SIG-M5 treated with dmso at 0.1 percent for 504 hours (cell line): ENCODE measurements around the gene CLDND2.

Experiments
- DNase-seq: peaks from one replicate; lab custom pipeline; 2025; ENCODE audit not compliant: unreplicated experiment; lab: John Stamatoyannopoulos, UW

Gene CLDND2

GRCh38 chr19:51382004-51382403 is 13.2 kb upstream of the CLDND2 start:
- no peak for DNase-seq

DNA sequence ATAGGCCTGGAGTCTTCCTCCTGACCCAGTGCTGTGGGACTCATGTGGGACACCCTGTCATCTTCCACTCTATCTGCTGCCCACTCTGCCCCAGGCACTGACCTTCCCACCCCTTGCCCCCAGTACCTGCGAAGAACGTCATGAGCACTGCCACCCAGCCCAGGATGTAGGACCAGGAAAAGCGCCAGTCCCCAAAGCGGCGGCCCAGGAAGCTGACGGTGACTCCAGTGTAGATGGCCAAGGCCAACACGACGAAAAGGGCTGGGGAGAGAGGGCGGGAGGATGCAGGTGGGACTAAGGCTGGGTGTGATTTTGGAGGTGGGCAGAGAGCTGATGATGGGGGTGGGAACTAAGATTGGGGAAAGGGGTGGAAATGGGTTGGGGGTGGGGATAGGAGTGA is 11.6 kb upstream of the CLDND2 start:
- no peak for DNase-seq

GRCh38 chr19:51377422-51377821 is 8.6 kb upstream of the CLDND2 start:
- DNase-seq, result no peak

- DNase-seq, result peak; percentile 69
Observed at GRCh38 chr19:51375504-51376221, 6.9 kb upstream of the CLDND2 start.

DNA sequence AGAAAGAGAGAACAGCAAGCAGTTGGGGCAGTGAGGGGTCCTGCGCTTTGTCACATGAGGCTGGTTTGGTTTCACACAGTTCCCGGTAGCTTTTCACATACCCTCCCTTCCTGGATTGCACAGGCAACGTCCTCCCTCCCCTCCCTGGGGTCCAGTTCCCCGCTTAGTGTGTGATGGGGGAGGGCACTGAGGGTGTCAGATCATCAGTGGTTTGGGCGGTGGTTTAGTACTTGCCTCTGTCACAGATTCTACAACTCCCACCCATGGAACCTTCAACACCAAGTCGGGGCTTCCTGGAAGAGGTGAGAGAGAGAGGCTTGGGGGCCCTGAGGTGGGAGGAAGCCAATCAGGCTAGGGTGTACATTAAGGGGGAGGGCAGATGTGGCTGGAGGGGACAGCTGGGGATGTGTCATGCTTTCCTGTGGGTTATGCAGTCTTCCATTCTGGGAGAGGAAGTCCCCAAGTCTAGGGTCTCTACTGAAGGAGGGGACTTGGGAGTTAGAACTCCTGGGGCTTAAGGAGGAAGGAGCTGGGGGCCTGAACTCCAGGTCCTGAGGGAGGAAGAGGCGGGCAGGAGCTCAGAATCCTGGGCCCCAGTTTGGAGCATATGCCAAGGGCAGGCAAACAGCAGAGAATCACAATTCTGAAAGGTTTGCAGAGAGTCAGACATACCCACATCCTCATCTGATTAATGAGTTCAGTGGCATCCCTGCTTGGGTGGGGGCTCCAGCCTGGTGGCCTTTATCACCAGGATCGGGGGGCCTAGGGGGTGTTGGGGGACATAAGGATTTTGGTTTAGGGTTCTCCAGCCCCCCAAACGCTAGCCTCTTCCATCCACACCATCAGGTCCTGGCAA is 4.1 kb upstream of the CLDND2 start, which contains the start of gene NKG7:
Gene NKG7 (minus strand): TSS at position 6 of the 856 bp plus-strand sequence. CDS start 119 bp downstream, outside the sequence.
- DNase-seq, result peak; percentile 96

- no peak for DNase-seq
Observed at GRCh38 chr19:51372021-51372648, 3.3 kb upstream of the CLDND2 start.

GRCh38 chr19:51371186-51371690 is 2.4 kb upstream of the CLDND2 start:
- DNase-seq, result no peak

DNA sequence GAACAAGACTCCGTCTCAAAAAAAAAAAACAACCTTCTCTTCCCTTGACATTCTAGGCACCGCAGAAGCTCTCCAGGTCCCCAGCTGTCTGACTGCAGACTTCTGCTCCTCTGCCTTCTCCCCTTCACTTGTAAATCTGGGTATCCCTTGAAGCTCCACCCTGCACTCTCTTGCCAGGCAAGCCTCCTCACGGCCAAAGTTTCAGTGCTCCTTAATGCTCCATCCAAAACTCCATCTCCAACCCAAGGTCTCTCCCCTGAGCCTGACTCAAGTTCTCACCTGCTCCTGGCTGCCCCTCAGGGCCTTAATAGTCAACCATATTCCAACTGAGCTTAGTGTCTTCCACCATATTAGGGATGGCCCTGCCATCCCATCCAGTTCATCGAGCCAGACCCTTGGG is 1.4 kb upstream of the CLDND2 start:
- DNase-seq, result no peak

DNA sequence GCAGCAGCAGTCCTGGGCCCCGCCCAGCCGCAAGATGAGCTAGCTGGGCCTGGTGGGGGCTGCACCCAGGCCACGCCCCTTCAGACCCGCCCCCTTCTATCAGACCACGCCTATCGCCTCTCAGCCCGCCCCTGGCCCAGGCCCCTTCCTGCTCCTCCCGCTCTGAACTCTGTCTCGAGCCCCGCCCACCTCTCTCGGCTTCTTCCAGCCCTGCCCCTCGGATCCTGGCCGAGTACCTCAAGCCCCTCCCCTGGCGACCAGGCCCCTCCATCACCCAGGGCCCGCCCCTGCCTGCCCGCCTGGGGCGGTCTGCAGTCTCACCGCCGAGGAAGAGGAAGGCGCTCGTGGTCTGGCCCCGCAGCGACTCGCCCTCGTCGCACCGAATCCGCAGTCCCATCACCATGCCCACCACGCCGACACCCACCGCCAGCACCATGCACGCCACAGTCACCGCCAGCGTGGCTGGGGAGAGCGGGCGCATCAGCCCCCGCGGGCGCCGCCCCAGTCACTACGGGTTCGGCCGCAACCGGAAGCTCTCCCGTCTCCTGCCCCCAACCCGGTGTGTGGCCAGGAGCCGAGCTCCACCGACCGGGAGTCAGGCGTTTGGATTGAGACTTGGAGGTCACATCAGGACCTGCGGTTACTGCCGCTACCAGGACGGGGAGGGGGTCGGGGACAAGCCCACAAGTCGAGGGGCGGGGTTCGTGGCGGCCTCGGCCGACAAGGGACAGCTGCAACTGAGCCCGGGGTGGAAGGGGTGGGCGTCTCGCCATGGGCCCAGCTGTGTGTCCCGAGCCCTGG is 1.0 kb downstream of the CLDND2 start:
- peak; percentile 97 for DNase-seq

DNA sequence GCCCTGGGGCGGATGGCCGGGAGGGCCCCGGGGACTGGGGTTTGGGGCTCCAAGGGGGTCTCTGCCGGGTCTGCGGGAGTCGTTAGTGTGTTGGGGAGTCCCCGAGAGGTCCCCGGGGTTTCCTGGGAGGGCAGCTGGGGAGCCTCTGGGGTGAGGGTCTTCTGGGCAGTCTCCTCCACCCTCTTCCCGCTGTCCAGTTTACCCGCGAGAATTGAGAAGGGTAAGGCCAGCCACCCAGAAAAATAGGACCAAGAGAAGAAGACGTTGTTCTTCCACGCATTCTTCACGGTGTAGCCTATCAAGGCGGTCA is 1.6 kb downstream of the CLDND2 start:
- DNase-seq, result no peak

DNA sequence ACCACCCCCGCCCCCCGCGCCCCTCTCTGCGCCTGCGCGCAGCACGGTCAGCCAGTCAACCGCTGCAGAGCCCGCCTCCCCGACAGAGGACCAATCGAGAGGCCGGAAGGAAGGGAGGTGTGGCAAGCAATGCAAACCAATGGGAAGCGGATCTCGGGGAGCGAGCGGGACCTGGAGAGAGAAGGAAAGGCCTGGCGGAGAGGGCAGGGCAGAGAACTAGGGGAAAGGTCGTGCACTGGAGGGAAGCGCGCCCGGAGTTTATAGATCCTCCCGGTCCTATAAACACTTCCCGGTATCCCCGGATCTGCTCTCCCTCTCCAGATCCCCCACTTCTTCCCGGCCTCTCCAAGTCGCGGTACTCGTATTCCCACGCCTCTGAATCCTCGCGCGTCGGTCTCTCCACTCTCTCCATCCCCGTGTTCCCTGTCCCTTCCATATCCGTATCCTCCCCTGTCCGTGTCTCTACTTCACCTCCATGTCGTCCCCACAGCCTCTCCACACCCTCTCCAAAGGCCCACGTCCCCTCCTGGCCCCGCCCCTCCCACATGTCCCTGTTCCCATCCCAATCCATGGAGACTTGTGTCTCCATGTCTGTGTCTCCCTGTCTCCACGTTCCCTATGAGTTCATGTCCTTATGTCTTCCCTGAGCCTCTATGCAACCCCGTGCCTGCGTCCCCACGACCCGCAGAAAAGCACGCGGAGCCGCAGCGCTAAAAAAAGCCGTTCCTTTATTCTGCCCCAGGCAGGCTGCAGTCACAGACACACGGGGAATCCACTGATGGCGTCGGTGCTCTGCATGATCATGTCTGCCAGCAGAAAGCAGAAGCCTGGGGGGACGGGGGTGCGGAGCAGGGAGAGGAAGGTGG is 2.2 kb downstream of the CLDND2 start:
- DNase-seq, result peak; percentile 98

DNA sequence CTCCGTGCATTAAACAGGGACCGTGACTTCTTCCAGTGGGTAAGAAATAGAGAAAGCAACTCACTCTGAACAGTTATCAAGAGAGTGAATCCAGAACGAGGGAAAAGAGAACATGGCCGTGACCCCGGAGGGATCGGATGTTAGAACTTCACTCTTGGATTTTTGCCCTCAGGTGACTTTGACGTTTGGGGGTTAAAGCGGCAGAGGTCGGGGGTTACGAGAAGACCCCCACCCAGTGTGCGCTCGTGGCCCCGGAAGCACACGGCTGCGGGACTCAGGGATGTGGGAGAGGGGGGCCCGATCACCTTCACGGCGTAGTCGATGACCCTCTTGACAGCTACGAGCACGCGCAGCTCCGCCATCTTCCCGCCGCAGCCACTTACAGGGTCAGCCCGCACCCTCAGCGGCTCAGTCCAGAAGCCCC is 2.8 kb downstream of the CLDND2 start, which contains the start of gene ETFB:
Gene ETFB (minus strand): TSS at position 424 of the 424 bp plus-strand sequence. CDS start 62 bp downstream, at position 362.
- DNase-seq, result no peak

DNA sequence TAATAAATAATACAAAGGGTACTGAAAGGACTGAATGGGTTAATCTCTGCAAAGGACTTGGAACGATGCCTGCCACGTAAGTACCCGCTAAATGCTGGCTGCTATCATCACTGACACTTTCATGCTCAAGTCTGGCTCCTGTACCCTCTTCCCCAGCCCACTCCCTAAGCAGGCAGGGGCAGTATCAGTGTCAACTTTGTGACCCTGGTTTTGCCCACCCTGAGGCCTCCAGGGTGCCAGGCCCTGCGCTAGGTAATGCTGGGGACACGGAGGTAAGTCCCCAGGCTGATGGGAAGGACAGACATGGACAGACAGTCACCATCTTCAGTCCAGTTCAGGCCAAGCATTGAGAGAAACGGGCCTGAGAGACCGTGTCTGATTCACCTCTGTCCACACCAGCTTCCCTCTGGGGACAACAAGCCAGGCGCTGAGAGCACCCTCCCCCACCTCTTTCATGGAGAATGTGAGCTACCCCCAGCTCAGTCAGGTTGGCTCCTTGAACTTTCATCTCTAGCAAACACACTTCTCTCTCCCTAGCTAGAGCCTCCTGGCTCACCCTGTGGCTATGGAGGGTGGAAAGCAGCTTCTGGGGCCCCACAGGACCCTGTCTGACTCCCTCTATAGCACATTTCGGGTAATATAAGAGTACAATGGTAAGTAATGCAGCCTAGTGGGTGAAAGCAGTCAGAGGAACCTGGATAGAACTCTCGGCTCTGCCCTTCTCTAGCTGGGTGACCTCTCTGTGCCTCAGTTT is 3.4 kb downstream of the CLDND2 start:
- DNase-seq, result peak; percentile 32

DNA sequence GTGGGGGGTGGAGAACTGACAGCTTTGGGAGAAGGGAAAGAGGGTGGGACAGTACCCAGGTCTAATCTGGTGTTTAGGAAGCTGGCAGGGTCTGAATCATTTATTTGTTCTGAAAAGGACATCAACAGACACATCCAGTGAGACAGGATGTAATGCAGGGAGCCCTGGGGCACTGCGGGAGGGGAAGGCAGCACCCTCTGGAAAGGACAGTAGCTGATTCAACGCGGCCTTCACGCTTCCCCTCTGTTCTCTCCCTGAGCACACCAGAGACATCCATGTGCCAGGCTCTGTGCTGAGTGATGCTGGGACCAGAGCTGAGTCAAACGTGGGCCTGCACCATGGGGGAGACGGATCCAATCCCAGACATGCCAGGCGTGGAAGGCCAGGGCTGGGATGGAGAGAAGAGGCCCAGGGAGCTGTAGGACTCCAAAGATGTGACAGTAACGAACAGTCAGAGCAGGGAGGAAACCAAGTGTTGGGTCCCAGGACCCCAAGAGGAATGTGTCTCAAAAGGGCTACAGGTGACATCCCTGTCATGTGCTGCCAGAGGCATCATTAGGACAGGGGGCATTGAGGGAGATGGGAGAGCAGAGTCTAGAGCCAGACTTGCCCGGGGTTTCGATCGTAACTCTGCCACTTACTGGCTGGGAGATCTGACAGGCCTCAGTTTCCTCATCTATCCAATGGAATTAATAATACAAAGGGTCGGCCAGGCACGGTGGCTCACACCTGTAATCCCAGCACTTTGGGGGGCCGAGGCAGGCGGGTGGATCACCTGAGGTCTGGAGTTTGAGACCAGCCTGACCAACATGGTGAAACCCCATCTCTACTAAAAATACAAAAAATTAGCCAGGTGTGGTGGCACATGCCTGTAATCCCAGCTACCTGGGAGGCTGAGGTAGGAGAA is 4.3 kb downstream of the CLDND2 start:
- no peak for DNase-seq

GRCh38 chr19:51361239-51361638 is 7.6 kb downstream of the CLDND2 start:
- DNase-seq, result no peak

- no peak for DNase-seq
Observed at GRCh38 chr19:51359294-51359693, 9.5 kb downstream of the CLDND2 start.

DNA sequence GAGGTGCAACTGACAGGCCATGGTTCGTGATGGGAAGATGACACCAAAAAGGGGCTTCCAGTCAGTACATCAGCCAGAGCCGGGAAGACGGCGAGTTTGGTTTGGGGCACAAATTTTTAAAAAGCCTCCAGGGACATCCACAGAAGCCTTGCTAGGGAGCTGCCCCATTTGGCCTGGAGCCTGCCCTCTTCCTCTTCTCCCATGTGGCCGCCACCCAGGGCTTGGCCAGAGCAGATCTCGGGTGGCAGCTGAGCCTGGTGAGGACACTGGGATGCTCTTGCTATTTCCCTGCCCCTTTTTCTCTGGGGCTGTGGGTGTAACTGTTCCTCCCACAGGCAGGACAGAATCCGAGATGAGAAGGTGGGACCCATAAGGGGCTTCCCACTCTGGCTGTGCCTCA is 10.9 kb downstream of the CLDND2 start:
- no peak for DNase-seq

- no peak for DNase-seq
Observed at GRCh38 chr19:51356159-51356801, 12.5 kb downstream of the CLDND2 start.
